GM12873 (cell line): ENCODE results near the gene TRABD2B.

Experiments
- TF ChIP-seq, protein P1 (sequence below): IDR thresholded peaks from 2 replicates; pipeline ENCODE4 v1.5.1; 2012; ENCODE audit warnings: low read depth, mild to moderate bottlenecking, moderate library complexity, low read length, control low read depth; ENCODE audit not compliant: insufficient read depth; ENCODE audit errors: missing control alignments

TRABD2B gene

DNA sequence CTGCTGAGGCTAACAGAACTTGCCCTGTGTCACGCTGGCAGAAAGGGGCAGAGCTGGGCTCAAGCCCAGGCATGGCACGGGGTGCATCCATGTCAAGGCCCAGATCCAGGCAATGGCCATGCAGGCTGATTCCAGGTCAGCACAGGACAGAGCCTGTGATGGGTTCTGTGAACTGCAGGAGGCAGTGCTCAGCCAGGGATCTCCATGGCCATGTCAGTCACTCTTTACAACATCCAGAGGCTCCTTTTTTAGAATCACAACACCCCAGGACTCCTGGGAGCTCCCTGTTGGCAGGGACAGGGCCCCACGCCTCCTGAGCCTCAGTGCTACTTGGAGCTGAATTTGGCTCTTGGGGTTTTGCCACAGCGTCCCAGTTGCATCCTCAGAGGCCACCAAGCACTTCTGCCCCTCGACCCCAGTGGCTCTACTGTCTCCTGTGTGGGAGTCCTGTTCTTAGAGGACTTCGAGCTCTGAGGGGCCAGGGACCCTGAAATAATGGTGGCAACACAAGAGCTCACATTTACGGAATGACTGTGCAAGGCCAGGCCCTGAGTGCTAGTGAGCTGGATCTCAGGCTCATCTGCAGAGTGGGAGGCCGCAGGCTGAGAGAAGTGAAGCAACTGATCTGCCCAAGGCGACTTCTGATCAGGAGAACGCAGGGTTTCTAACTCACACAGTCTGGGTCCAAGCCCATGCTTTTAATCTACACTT lies 211.5 kb downstream of the TRABD2B start:
- TF ChIP-seq, protein P1, sequence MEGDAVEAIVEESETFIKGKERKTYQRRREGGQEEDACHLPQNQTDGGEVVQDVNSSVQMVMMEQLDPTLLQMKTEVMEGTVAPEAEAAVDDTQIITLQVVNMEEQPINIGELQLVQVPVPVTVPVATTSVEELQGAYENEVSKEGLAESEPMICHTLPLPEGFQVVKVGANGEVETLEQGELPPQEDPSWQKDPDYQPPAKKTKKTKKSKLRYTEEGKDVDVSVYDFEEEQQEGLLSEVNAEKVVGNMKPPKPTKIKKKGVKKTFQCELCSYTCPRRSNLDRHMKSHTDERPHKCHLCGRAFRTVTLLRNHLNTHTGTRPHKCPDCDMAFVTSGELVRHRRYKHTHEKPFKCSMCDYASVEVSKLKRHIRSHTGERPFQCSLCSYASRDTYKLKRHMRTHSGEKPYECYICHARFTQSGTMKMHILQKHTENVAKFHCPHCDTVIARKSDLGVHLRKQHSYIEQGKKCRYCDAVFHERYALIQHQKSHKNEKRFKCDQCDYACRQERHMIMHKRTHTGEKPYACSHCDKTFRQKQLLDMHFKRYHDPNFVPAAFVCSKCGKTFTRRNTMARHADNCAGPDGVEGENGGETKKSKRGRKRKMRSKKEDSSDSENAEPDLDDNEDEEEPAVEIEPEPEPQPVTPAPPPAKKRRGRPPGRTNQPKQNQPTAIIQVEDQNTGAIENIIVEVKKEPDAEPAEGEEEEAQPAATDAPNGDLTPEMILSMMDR, result no peak

DNA sequence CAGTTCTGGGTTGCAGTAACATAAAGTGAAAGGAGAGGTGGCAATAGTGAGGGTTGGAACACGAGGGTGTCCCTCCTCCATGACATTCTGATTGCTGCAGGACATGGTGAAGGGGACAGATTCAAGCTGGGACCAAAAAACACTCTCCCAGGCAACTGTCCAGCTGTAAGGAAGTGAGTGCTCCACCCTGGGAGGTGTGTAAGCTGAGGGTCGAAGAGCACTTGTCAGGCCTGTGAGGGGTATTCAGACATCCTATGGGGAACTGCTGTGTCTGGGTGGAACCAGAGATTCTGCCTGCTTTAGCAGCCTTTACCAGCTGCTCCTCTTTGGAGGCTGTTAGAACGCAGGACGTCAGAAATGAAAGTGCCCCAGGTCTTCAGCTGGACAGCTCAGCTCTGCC lies 212.1 kb downstream of the TRABD2B start:
- TF ChIP-seq, protein P1, result no peak

DNA sequence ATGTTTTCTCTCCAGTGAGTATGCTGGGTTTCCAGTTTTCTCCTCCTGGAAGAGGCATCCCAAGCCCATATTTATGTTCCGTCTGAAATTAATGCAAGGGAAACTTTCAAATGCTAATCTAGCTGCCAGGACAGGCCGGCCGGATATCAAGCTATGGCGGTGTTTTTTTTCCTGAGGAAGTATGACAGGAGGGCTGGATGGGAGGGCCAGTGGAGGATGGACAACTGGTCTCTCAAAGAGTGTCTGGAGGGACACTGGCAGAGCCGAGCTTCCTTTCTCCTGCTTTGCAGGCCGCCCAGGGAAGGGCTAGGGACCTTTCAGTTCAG lies 212.7 kb downstream of the TRABD2B start:
- TF ChIP-seq, protein P1, result no peak

DNA sequence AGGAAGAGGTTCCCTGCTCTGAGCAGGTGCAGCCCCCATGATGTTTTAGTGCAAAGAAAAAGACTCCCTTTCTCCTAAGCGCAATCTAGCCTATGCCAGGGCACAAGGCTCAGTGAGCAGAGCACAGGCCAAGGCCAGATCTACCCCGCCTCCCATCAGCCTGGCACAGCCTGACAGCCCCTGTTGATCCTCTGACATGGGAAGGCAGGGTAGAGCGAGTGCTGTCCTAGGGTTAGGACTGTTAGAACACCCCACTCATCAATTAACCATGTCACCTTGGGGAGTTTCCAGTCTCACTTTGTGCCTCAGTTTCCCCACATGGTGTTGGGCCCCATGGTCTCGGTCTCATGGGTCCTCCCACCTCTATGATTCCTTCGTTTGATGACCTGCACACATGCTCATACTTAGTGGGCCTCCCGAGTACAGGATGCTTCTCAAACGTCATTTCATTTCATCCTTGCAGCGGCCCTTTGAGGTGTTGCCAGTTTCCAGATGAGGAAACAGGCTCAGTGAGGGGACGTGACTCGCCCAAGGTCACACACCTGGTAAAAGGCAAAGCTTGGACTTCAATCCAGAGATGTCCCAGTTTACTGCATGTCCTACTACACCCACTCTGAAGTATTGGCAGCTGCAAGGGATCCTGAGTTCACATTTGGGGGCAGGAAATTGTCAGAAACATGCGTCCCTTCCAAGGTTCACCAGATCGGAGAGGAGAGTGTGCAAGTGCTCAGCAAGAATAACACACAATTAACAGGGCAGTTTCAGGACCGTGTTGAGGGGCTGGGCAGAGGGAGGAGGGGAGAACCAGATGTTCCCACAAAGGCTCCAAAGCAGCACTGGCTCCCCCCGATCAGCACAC lies 213.3 kb downstream of the TRABD2B start:
- TF ChIP-seq, protein P1, result no peak

DNA sequence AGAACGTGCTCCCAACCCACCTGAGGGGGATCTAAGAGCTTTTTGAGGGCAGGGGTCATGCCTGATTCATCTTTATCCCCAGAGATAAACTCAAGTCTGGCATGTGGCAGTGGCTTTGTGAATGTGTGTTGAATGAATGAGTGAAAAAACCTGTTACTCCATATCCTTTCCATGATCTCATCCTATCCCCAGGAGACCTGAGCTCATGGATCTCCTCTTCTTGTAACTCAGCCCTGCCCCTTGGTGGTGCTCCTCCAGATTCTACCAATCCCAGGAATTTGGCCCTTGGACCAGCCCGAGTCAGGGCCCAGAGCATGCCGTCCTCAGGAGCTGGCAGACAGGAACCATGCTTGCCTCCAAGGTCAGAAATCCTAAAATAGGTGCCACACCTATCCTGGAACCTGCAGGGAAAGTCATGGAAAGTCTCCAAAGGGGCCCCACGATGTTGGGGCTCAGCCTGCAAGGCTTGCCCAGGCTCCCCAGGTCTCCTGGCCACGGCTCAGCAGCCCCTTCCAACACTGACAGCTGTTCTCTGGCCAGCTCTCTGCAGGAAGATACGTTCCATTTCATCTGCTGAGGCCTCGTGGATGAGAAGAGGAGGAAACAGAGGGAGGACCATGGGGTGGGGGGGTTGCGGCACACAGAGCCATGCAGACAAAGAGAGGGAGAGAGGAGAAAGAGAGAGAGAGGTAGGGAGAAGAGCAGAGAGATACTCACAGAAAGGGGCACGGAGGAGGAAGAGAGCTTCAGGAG lies 214.6 kb downstream of the TRABD2B start:
- TF ChIP-seq, protein P1, result no peak

DNA sequence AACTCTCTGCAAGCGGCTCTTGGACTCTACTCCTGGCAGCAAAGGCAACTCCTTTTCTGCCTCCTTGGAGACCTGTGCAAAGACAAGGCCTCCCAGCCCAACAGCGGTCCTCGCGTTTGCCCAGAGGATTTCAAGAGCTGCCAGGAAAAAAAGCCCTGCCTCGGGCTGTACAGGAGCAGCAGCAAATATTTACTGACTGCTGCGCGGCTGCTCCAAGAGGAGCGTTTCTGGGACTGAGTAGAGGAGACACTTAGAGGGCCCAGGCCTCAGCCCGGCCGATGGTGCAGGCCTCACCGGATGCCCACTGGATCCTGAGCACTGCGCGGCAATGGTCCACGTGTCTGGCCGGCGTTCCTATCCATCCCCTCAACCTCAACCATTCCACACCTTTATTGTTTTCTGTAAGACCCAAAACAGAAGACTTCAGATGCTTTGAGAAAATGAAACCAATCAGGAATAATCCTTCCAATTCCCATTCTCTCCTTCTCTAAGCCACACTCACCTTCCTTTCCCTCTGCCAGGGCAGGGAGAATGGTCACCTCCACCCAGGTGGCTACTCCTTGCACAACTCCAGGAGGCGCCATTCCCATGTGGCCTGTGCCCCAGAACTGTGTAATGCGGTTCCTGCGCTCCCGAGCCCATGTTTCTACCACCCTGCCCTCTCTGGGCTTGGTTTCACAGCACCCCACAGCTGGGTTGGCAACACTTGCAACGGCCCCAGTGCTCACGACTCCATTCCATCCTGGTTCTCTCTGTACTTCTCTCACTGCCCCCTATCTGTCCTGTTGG lies 215.8 kb downstream of the TRABD2B start:
- TF ChIP-seq, protein P1, result no peak
